ENCODE results near the gene C1orf21.

The C1orf21 gene

DNA sequence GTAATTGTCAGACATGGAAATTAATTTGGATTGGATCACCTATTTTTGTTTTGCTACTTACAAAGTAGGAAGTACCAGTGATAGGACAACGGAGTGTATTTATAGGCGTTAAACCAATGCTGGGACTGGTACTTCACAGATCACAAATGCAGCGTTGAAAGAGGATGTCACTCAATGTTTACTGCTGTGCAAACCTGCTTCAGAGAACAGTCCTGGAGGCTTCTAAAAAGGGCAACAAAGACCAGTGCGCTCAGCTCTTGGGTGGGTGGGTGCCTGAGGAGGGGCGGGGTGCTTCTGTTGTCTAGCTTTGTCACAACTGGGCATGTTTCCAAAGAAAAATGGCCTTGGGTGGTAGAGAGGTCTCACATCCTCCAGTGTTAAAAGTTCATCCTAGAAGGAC lies 2.1 kb downstream of the C1orf21 start:
- H3K4me3 ChIP-seq (ENCODE audit: low read length): no peak overlapping the region
- H4K20me1 ChIP-seq (ENCODE audit: control insufficient read depth, insufficient read depth, low read depth, low read length): no peaks in the 10 kb centered on the region
- TF ChIP-seq CTCF (IDR thresholded peaks at IDR 0.05; ENCODE audit: low read depth, low read length, poor library complexity, severe bottlenecking) (no peak), EZH2phosphoT487 (IDR thresholded peaks at IDR 0.05; ENCODE audit: borderline replicate concordance, low read length) (no peak)
- no peaks in the 10 kb centered on the region for H3F3A ChIP-seq (ENCODE audit: control insufficient read depth, insufficient read depth)
- no peaks in the 10 kb centered on the region for H3K9me2 ChIP-seq (replicated peaks; ENCODE audit: control insufficient read depth, low read length)
- peaks cover 69% of the 10 kb centered on the region for H3K27me3 ChIP-seq (ENCODE audit: control insufficient read depth, low read length)
- no peaks in the 10 kb centered on the region for H3K9me3 ChIP-seq (ENCODE audit: control insufficient read depth, insufficient read depth, low read length)
- no peaks in the 10 kb centered on the region for H3K36me3 ChIP-seq (ENCODE audit: control insufficient read depth, low read length)
- peaks cover 4% of the 10 kb centered on the region; the same call in 1 of the 2 replicates for H3K4me1 ChIP-seq (ENCODE audit: control insufficient read depth, low read length)
- H3K79me2 ChIP-seq (ENCODE audit: control insufficient read depth, low read length): no peaks in the 10 kb centered on the region
- no peak overlapping the region for H3K4me2 ChIP-seq (ENCODE audit: low read length)
- H3K27ac ChIP-seq (ENCODE audit: low read depth, low read length): no peak overlapping the region

- TF ChIP-seq EZH2phosphoT487 (IDR thresholded peaks at IDR 0.05; ENCODE audit: borderline replicate concordance, low read length) (no peak), CTCF (IDR thresholded peaks at IDR 0.05; ENCODE audit: low read depth, low read length, poor library complexity, severe bottlenecking) (no peak)
- Histone ChIP-seq H3K9me3 (ENCODE audit: control insufficient read depth, insufficient read depth, low read length) (no peaks in the 10 kb centered on the region), H3K4me3 (ENCODE audit: low read length) (no peak overlapping the region), H3K79me2 (ENCODE audit: control insufficient read depth, low read length) (no peaks in the 10 kb centered on the region), H3K4me2 (ENCODE audit: low read length) (no peak overlapping the region), H4K20me1 (ENCODE audit: control insufficient read depth, insufficient read depth, low read depth, low read length) (no peaks in the 10 kb centered on the region), H3F3A (ENCODE audit: control insufficient read depth, insufficient read depth) (no peaks in the 10 kb centered on the region), H3K4me1 (ENCODE audit: control insufficient read depth, low read length) (peaks cover 4% of the 10 kb centered on the region; the same call in 1 of the 2 replicates), H3K36me3 (ENCODE audit: control insufficient read depth, low read length) (no peaks in the 10 kb centered on the region), H3K27me3 (ENCODE audit: control insufficient read depth, low read length) (peaks cover 69% of the 10 kb centered on the region), H3K27ac (ENCODE audit: low read depth, low read length) (no peak overlapping the region), H3K9me2 (replicated peaks; ENCODE audit: control insufficient read depth, low read length) (no peaks in the 10 kb centered on the region)
Measured at GRCh38 chr1:184389446-184389845, 2.6 kb downstream of the C1orf21 start.

- no peaks in the 10 kb centered on the region for H4K20me1 ChIP-seq (ENCODE audit: control insufficient read depth, insufficient read depth, low read depth, low read length)
- H3K4me1 ChIP-seq (ENCODE audit: control insufficient read depth, low read length): peaks cover 4% of the 10 kb centered on the region; the same call in 1 of the 2 replicates
- no peaks in the 10 kb centered on the region for H3F3A ChIP-seq (ENCODE audit: control insufficient read depth, insufficient read depth)
- no peaks in the 10 kb centered on the region for H3K36me3 ChIP-seq (ENCODE audit: control insufficient read depth, low read length)
- no peak overlapping the region for H3K4me2 ChIP-seq (ENCODE audit: low read length)
- TF ChIP-seq EZH2phosphoT487 (IDR thresholded peaks at IDR 0.05; ENCODE audit: borderline replicate concordance, low read length) (no peak), CTCF (IDR thresholded peaks at IDR 0.05; ENCODE audit: low read depth, low read length, poor library complexity, severe bottlenecking) (no peak)
- H3K79me2 ChIP-seq (ENCODE audit: control insufficient read depth, low read length): no peaks in the 10 kb centered on the region
- no peaks in the 10 kb centered on the region for H3K9me2 ChIP-seq (replicated peaks; ENCODE audit: control insufficient read depth, low read length)
- peaks cover 58% of the 10 kb centered on the region for H3K27me3 ChIP-seq (ENCODE audit: control insufficient read depth, low read length)
- H3K9me3 ChIP-seq (ENCODE audit: control insufficient read depth, insufficient read depth, low read length): no peaks in the 10 kb centered on the region
- no peak overlapping the region for H3K4me3 ChIP-seq (ENCODE audit: low read length)
- H3K27ac ChIP-seq (ENCODE audit: low read depth, low read length): no peak overlapping the region
Measured at GRCh38 chr1:184390889-184391288, 4.1 kb downstream of the C1orf21 start.

Data from DOHH2 (cell line).